Body of pancreas (tissue), 4 donors: ENCODE data around the gene PBXIP1.

Experiments
- CTCF ChIP-seq, 7 experiments: fragments of 450-650 bp in 4 of 7; fragments of 200-600 bp in 3 of 7; sonication (generic) in 3 of 7; IDR thresholded peaks; one replicate each; pipeline ENCODE4 v1.5.1; 2016 to 2019; ENCODE audit warnings: antibody characterized with exemption in 7 of 7
- POLR2A ChIP-seq, 3 donors: fragments of 450-650 bp; IDR thresholded peaks; one replicate each; pipeline ENCODE4 v1.6.1; 2016; ENCODE audit warnings: antibody characterized with exemption in 3 of 3, mild to moderate bottlenecking in 2 of 3

- no peak for TF ChIP-seq CTCF (IDR thresholded peaks at IDR 0.05)
- peak in 2 of 3 donors; percentile 50 to 55 for TF ChIP-seq POLR2A (IDR thresholded peaks at IDR 0.05)
These were observed 27.2 kb upstream of the PBXIP1 start, which contains the start of gene FLAD1 for GRCh38 chr1:154982897-154983648.
